Activated T-helper 1 cell treated with anti-CD3 and anti-CD28 coated beads, Interleukin-2, amount 50 U/mL, for 16 hours (primary cell): Measurements from ENCODE around the gene SCRN1.

Experiments used
- DNase-seq, 2 donors: peaks; one replicate each; pipeline ENCODE4 v3.0.0-alpha.2; 2020; ENCODE audit warnings: low read depth in 1 of 2, low spot score in 1 of 2

SCRN1 gene

GRCh38 chr7:29989257-29989995 lies at the start of gene SCRN1:
Gene SCRN1 (minus strand): TSS chr7:29989801. CDS start chr7:29969067, 20,734 bp downstream.
- no peak for DNase-seq

- DNase-seq, result no peak
These were observed 48.8 kb upstream of the SCRN1 start for GRCh38 chr7:30038196-30038980.

- DNase-seq, result no peak
These were observed 46.6 kb upstream of the SCRN1 start for GRCh38 chr7:30036220-30036619.

GRCh38 chr7:30034501-30034900 lies 44.9 kb upstream of the SCRN1 start:
- DNase-seq, result no peak

- DNase-seq, result no peak
These were observed 42.9 kb upstream of the SCRN1 start for GRCh38 chr7:30032310-30033125.

GRCh38 chr7:30029696-30030095 lies 40.1 kb upstream of the SCRN1 start:
- DNase-seq, result no peak

- no peak for DNase-seq
These were observed 39.4 kb upstream of the SCRN1 start for GRCh38 chr7:30028749-30029635.

GRCh38 chr7:30028216-30028748 lies 38.7 kb upstream of the SCRN1 start, which contains the start of gene PLEKHA8:
Gene PLEKHA8 (plus strand): TSS chr7:30028412. CDS start chr7:30028763, 351 bp downstream.
- DNase-seq, result peak; percentile 68 to 78

- no peak for DNase-seq
These were observed 38.2 kb upstream of the SCRN1 start for GRCh38 chr7:30027740-30028215.

GRCh38 chr7:30027065-30027456 lies 37.5 kb upstream of the SCRN1 start:
- DNase-seq, result peak in 1 of 2 donors; percentile 9

GRCh38 chr7:30026229-30027064 lies 36.8 kb upstream of the SCRN1 start, which contains the start of gene FKBP14:
Gene FKBP14 (minus strand): TSS chr7:30026702. CDS start chr7:30026508, 194 bp downstream.
- DNase-seq, result peak; percentile 73 to 86

GRCh38 chr7:30023524-30023923 lies 33.9 kb upstream of the SCRN1 start:
- DNase-seq, result no peak

- no peak for DNase-seq
These were observed 33.4 kb upstream of the SCRN1 start for GRCh38 chr7:30022991-30023390.

GRCh38 chr7:30020535-30020934 lies 30.9 kb upstream of the SCRN1 start:
- no peak for DNase-seq

GRCh38 chr7:30019960-30020359 lies 30.4 kb upstream of the SCRN1 start:
- no peak for DNase-seq

GRCh38 chr7:30019387-30019786 lies 29.8 kb upstream of the SCRN1 start:
- no peak for DNase-seq

- no peak for DNase-seq
These were observed 28.9 kb upstream of the SCRN1 start for GRCh38 chr7:30018451-30018850.

- DNase-seq, result no peak
These were observed 23.2 kb upstream of the SCRN1 start for GRCh38 chr7:30012757-30013156.

GRCh38 chr7:30010021-30010420 lies 20.4 kb upstream of the SCRN1 start:
- DNase-seq, result no peak
